GM12874 (cell line): ENCODE results near the gene GSE1.

Experiments
- CTCF ChIP-seq: IDR thresholded peaks from 2 replicates; pipeline ENCODE4 v1.5.1; 2011; ENCODE audit warnings: low read depth, mild to moderate bottlenecking, control low read depth, low read length, moderate library complexity; ENCODE audit not compliant: insufficient read depth

GSE1 gene

DNA sequence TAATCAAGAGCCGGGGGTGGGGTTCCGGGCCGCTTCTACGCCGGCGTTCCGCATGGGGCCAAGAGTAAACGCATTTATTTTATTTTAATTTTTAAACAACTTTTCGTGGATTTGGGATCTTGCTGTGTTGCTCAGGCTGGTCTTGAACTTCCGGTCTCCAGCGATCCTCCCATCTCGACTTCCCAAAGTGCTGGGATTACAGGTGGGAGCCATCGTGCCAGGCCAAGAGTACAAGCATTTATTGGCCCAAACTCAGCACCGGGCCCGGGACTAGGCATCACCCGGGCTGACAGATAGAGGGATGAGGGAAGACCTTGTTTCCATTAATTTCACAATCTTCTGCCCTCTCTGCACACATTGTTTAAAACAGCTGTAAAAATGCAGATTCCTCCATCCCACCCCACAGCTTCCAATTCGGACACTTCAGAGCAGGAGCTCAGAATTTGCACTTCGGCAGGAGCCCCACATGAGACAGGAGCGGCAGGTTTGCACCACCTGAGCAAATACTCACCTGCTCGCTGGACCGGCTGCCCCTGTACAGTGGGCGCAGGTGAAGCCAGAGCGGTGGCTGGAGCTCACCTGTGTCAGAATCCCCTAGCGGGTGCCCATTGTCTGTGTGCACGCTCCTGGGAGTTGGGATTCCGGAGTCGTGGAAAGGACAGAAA lies 76.3 kb downstream of the GSE1 start:
- no peak for TF ChIP-seq CTCF

- no peak for TF ChIP-seq CTCF
Measured at GRCh38 chr16:85689950-85690320, 76.8 kb downstream of the GSE1 start.

- no peak for TF ChIP-seq CTCF
Measured at GRCh38 chr16:85690469-85691064, 77.4 kb downstream of the GSE1 start.

DNA sequence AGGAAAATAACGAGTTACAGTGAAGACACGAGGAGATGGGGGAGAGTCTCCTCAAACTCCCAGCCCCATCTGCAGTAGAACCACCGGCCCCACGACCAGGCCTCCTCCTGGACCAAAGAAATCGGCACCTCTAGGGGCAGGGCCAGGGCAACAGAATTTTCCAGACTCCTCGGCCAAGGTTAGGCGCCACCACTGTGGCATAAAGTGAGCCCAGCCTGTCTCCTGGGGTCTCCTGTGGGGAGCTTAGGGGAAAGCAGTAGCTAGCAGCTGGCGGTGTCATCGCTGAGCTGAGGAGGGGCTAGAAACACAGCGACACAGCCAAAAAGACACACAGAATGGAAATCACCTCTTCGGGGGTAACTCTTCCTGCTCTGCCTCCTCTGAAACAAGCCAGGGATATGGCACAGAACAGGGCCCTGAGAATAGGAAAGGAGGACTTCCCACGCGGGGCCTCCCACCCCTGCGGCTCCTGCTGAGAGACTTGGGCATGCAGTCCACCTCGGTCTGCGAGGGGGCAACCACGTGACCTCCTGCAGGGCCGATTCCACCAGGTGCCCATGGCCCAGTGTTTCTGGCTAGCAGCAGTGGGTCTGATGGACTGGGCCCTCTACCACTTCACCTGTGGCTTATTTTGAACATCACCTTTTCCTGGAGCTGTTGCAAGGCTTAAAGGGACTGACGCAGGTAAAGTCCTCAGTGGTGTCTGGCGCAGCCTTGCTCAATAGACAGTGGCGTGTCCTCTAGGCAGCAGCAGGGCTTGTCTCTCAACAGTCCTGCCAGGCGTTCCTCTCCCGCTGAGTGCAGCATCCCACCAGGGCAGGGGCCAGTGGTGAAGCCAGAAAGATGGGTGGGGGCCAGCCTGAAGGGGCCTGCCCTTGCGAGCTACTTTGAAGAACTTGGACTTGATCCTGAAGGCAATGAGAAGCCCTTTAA lies 82.3 kb downstream of the GSE1 start:
- TF ChIP-seq CTCF, result no peak

- TF ChIP-seq CTCF, result no peak
Measured at GRCh38 chr16:85696781-85697180, 83.7 kb downstream of the GSE1 start.

DNA sequence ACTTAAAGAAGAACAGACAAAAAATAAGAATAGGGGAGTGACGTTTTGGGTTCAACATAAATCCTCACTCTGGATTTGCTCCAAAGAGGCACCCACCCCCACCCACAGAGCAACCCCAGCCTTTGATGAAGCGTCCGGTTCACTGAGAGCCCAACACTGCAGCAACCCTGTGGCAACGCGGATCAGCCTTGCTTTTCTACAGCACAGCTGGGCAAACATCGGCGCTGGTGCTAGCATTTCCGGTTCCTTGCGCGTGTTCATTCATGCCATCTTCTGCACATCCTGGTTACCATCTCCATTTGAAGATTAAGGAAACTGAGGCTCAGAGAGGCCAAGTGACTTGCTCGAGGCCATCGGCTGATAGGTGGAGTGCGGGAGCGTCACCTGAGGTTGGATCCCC lies 84.3 kb downstream of the GSE1 start:
- TF ChIP-seq CTCF, result no peak

DNA sequence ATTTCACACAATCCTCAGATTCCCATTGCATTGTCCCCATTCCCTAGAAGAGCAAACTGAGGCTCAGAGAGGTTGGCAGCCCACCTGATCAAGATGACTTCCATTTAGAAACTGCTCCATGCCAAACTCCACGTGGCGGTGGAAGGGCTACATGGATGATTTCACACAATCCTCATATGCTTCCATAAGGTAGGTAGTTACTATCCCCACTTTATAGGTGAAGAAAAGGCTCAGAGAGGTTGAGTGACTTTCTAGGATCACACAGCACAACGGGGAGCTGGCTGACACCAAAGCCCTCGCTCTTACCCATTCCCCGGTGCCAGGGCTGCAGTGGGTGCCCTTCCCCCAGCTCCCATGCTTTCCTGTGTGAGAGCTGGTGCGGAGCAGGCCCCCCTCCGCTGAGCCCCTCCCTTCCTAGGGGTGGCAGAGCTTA lies 85.4 kb downstream of the GSE1 start:
- TF ChIP-seq CTCF, result no peak
